ENCODE data around the gene RBM42.

DNA sequence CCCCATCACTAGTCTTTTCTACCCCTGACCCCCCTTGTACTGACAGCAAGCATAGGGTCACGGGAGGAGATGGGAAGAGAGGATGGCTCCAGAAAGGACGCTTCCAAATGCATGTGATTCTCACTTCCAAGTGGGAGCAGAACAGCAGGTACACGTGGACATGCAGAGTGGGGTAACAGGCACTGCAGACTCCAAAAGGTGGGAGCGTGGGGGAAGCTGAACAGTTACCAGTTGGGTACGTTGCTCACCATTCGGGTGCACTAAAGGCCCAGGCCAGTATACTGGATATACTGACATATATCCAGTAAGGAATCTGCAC is 10.4 kb downstream of the RBM42 start:
- TF ChIP-seq, protein P1, sequence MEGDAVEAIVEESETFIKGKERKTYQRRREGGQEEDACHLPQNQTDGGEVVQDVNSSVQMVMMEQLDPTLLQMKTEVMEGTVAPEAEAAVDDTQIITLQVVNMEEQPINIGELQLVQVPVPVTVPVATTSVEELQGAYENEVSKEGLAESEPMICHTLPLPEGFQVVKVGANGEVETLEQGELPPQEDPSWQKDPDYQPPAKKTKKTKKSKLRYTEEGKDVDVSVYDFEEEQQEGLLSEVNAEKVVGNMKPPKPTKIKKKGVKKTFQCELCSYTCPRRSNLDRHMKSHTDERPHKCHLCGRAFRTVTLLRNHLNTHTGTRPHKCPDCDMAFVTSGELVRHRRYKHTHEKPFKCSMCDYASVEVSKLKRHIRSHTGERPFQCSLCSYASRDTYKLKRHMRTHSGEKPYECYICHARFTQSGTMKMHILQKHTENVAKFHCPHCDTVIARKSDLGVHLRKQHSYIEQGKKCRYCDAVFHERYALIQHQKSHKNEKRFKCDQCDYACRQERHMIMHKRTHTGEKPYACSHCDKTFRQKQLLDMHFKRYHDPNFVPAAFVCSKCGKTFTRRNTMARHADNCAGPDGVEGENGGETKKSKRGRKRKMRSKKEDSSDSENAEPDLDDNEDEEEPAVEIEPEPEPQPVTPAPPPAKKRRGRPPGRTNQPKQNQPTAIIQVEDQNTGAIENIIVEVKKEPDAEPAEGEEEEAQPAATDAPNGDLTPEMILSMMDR (IDR thresholded peaks at IDR 0.05) = no peak
- no peak for TF ChIP-seq POLR2A (IDR thresholded peaks at IDR 0.05)
